CD4-positive, alpha-beta T cell (primary cell): ENCODE data around the gene MOB1B. TPM values are rescaled to one million over a fixed set of nuclear protein-coding genes. Genes with fewer than 3 reads are reported as not detected.

ENCODE experiments used
- ATAC-seq: fragments of 200-7000 bp; cut with Tn5 transposase; one replicate; pipeline ENCODE4 v1.10.0; 2022; ENCODE audit warnings: mild to moderate bottlenecking; ENCODE audit not compliant: poor library complexity
- CTCF ChIA-PET: fragments of 350-600 bp; sonication (Branson Sonifier 250); formaldehyde crosslinking; loops from one replicate; lab custom pipeline; 2021; ENCODE audit warnings: antibody characterized with exemption, inconsistent platforms; lab: Charles Lee
- POLR2A ChIA-PET: fragments of 350-600 bp; sonication (Branson Sonifier 250); formaldehyde crosslinking; loops from one replicate; lab custom pipeline; 2021; ENCODE audit warnings: antibody characterized with exemption, inconsistent platforms; lab: Charles Lee
- DNase-seq, 14 experiments: peaks; one replicate each; pipeline ENCODE4 v3.0.0-alpha.2; 2013 to 2020; ENCODE audit warnings: mixed read lengths in 2 of 14
- H3K27ac ChIP-seq, 2 donors: one replicate each; pipeline versions ENCODE4 v1.5.1 to v1.7.0; 2013; ENCODE audit warnings: low read length in 2 of 2, low read depth in 1 of 2, mild to moderate bottlenecking in 1 of 2
- H3K27me3 ChIP-seq, 2 experiments: 1 replicate in 1 of 2; 2 replicates in 1 of 2; pipeline versions ENCODE4 v1.6.1 to v1.7.0; 2013; ENCODE audit warnings: low read length in 2 of 2, control low read depth in 1 of 2, mild to moderate bottlenecking in 1 of 2, moderate library complexity in 1 of 2; ENCODE audit not compliant: insufficient read depth in 2 of 2, control insufficient read depth in 1 of 2
- H3K36me3 ChIP-seq: one replicate; pipeline ENCODE4 v1.6.1; 2013; ENCODE audit warnings: low read length, control low read depth; ENCODE audit not compliant: insufficient read depth
- H3K4me1 ChIP-seq: one replicate; pipeline ENCODE4 v1.6.1; 2013; ENCODE audit warnings: low read length, control low read depth; ENCODE audit not compliant: insufficient read depth
- H3K4me3 ChIP-seq: one replicate; pipeline ENCODE4 v1.5.1; 2013; ENCODE audit warnings: mild to moderate bottlenecking, low read length, moderate library complexity
- H3K9me3 ChIP-seq, 2 experiments: 1 replicate in 1 of 2; 2 replicates in 1 of 2; pipeline versions ENCODE4 v1.6.1 to v1.7.0; 2013; ENCODE audit warnings: low read length in 2 of 2, mild to moderate bottlenecking in 2 of 2, control low read depth in 1 of 2, moderate library complexity in 1 of 2; ENCODE audit not compliant: control insufficient read depth in 1 of 2, insufficient read depth in 1 of 2
- H3K27ac Mint-ChIP-seq: one replicate; pipeline ENCODE4 v1.8.0; 2020; ENCODE audit warnings: mixed read lengths
- H3K27me3 Mint-ChIP-seq: one replicate; pipeline ENCODE4 v1.8.0; 2021; ENCODE audit warnings: mixed read lengths
- H3K36me3 Mint-ChIP-seq: one replicate; pipeline ENCODE4 v1.8.0; 2021; ENCODE audit warnings: low read depth, mixed read lengths
- H3K4me1 Mint-ChIP-seq: one replicate; pipeline ENCODE4 v1.8.0; 2021; ENCODE audit warnings: low read depth, mixed read lengths
- H3K4me3 Mint-ChIP-seq: one replicate; pipeline ENCODE4 v1.8.0; 2020; ENCODE audit warnings: mild to moderate bottlenecking, mixed read lengths
- H3K9me3 Mint-ChIP-seq: one replicate; pipeline ENCODE4 v1.8.0; 2020; ENCODE audit warnings: mixed read lengths
- intact Hi-C, 2 experiments: fragments of 100-400 bp; cut with DNase I in 1 of 2; cut with micrococcal nuclease in 1 of 2; formaldehyde crosslinking; loops; one replicate each; pipeline versions ENCODE4 v1.15.1 to v1.9.0; 2023 to 2025; cut with DNase I, micrococcal nuclease
- polyA plus RNA-seq, 2 donors: library from polyadenylated mRNA; unstranded; fragments of 120-200 nt; gene quantifications; one replicate each; pipeline ENCODE4 v1.2.1, GENCODE V29; 2013
- total RNA-seq, 174 experiments: library from RNA in 2 of 174; stranded (reverse) in 2 of 174; gene quantifications; one replicate each; pipeline ENCODE4 v1.2.3 and lab custom pipeline; 2021 to 2026
- TF ChIP-seq, protein P1 (sequence below): fragments of 200-600 bp; IDR thresholded peaks from one replicate; pipeline ENCODE4 v1.8.0; 2022; ENCODE audit warnings: antibody characterized with exemption, mild to moderate bottlenecking

MOB1B gene
- total RNA-seq (10 to 100 TPM; 13.1 to 13.4 TPM), total RNA-seq (lab: John Stamatoyannopoulos, UW) (15.1 to 68.4 (median 35.6) reads per million in 172 experiments)
- polyA plus RNA-seq (2013, experiment 1 of 2): 10.8 TPM
- polyA plus RNA-seq (2013, experiment 2 of 2): 12.3 TPM

DNA sequence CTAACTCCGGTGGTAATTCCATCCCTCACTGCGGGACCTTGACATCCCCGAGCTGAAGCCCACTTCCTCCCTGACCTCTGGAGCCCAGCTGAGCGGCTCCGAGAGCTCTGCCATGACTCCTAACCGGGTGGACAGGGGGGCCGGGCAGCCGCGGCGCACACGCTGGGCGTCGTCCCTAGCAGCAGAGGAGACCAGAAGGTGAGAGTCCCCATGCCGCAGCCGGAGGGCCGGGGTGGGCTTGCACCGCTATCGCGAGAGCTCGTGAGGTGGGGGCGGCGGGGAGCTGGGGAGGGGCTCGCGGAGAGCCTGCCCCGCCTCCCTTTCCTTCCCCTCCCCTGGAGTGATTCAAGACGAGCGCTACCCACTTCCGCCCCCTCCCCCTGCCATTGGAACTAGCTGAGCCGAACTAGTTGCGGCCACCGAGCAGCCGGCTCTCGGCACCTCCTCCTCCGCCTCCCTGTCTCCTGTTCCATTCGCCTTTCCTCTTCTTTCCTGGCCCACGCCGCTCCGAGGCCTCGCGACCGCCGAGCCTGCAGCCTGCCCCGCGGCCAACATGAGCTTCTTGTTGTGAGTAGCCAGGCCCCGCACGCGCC, at the start of gene MOB1B:
Gene MOB1B (plus strand): TSS at position 386 of the 593 bp plus-strand sequence. CDS start 168 bp downstream, at position 554.
- Mint-ChIP-seq H3K4me1 (peaks cover 48% of the 10 kb centered on the region), H3K36me3 (peaks cover 28% of the 10 kb centered on the region), H3K4me3 (peak within 1 kb of the TSS; percentile 100), H3K27me3 (no peaks in the 10 kb centered on the region), H3K27ac (peak within 1 kb of the TSS; percentile 85), H3K9me3 (no peaks in the 10 kb centered on the region)
- peaks cover 16% of the 10 kb centered on the region for H3K4me1 ChIP-seq
- peak within 1 kb of the TSS in 1 of 2 donors; percentile 16 for H3K27ac ChIP-seq
- ATAC-seq (peak; percentile 97), DNase-seq (peak; percentile 69 to 92 (median 82))
- ChIA-PET CTCF (interaction anchor here (0.6 to 1.5 kb wide), 10 partner anchors 24 to 197 kb away, joined by 3 to 7 read pairs (median 3); partner anchors contain the start of gene DCK), POLR2A (interaction anchor here (0.7 to 1.7 kb wide), 13 partner anchors 26 to 217 kb away, joined by 3 to 20 read pairs (median 6); partner anchors contain the start of genes DCK, GRSF1 and UTP3)
- peak within 1 kb of the TSS; percentile 74 for H3K4me3 ChIP-seq
- no peaks in the 10 kb centered on the region for H3K9me3 ChIP-seq
- H3K36me3 ChIP-seq: peaks cover 3% of the 10 kb centered on the region
- intact Hi-C loops: loop anchor here (2.0 to 5.0 kb wide), 6 partner anchors 59 to 213 kb away; partner anchors contain the start of genes DCK (in 1 of the 2) and UTP3 (in 1 of the 2)
- TF ChIP-seq, protein P1, sequence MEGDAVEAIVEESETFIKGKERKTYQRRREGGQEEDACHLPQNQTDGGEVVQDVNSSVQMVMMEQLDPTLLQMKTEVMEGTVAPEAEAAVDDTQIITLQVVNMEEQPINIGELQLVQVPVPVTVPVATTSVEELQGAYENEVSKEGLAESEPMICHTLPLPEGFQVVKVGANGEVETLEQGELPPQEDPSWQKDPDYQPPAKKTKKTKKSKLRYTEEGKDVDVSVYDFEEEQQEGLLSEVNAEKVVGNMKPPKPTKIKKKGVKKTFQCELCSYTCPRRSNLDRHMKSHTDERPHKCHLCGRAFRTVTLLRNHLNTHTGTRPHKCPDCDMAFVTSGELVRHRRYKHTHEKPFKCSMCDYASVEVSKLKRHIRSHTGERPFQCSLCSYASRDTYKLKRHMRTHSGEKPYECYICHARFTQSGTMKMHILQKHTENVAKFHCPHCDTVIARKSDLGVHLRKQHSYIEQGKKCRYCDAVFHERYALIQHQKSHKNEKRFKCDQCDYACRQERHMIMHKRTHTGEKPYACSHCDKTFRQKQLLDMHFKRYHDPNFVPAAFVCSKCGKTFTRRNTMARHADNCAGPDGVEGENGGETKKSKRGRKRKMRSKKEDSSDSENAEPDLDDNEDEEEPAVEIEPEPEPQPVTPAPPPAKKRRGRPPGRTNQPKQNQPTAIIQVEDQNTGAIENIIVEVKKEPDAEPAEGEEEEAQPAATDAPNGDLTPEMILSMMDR: peak; percentile 27
- no peaks in the 10 kb centered on the region for H3K27me3 ChIP-seq

DNA sequence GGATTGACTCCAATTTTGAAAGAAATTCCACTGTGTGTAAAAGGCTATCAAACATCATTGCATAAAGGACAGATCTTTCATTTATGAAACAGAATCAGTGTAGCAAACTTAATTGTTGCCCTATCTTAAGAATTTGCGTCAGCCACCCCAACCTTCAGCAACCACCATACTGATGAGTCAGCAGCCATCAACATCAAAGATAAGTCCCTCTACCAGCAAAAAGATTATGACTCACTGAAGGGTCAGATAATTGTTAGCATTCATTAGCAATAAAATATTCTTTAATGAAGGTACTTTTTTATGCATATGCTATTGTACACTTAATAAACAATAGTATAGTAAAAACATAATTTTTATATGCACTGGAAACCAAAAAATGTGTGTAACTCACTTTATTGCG, 46.7 kb upstream of the MOB1B start:
- Histone ChIP-seq H3K36me3 (no peaks in the 10 kb centered on the region), H3K4me1 (no peaks in the 10 kb centered on the region), H3K4me3 (no peak overlapping the region), H3K27me3 (no peaks in the 10 kb centered on the region), H3K9me3 (no peaks in the 10 kb centered on the region), H3K27ac (no peak overlapping the region)
- no peak for DNase-seq
- TF ChIP-seq, protein P1: no peak
- H3K27ac Mint-ChIP-seq: no peak overlapping the region
- ChIA-PET POLR2A (no interaction called here), CTCF (no interaction called here)
- ATAC-seq: no peak
- H3K36me3 Mint-ChIP-seq: no peaks in the 10 kb centered on the region
- H3K9me3 Mint-ChIP-seq: no peaks in the 10 kb centered on the region
- intact Hi-C loops: no loop called here
- no peak overlapping the region for H3K4me3 Mint-ChIP-seq
- H3K4me1 Mint-ChIP-seq: no peaks in the 10 kb centered on the region
- no peaks in the 10 kb centered on the region for H3K27me3 Mint-ChIP-seq

DNA sequence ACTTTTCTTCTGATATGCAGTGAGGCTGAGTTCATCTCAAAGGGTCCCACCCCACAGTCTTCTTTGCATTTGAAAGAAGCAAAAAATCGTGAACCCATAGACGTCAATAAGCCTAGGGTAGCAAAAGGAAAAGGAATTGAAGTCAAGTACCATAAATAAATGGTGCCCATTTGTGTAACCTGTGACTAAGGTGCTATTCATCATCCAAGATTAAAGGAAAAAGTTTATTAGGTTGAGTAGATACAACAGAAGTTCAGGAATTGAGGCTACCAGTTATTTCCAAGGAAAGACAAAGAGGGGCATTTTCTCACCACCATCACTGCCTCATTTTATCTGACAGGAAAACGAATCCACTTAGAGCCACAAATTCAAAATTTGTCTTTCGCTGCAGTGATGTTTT, 43.7 kb upstream of the MOB1B start:
- ChIA-PET POLR2A (no interaction called here), CTCF (no interaction called here)
- Histone ChIP-seq H3K36me3 (no peaks in the 10 kb centered on the region), H3K4me3 (no peak overlapping the region), H3K27me3 (no peaks in the 10 kb centered on the region), H3K4me1 (peaks cover 4% of the 10 kb centered on the region), H3K9me3 (no peaks in the 10 kb centered on the region), H3K27ac (no peak overlapping the region)
- Mint-ChIP-seq H3K27me3 (no peaks in the 10 kb centered on the region), H3K9me3 (no peaks in the 10 kb centered on the region), H3K36me3 (no peaks in the 10 kb centered on the region), H3K27ac (no peak overlapping the region), H3K4me3 (no peak overlapping the region), H3K4me1 (peaks cover 7% of the 10 kb centered on the region)
- TF ChIP-seq, protein P1: no peak
- DNase-seq: no peak
- intact Hi-C loops: no loop called here
- no peak for ATAC-seq
